Measurements from ENCODE around the gene TSPOAP1. TPM values are rescaled to one million over a fixed set of nuclear protein-coding genes. Genes with fewer than 3 reads are reported as not detected.

TSPOAP1 gene
- total RNA-seq, 4 donors from 2014 or later: 11.4 to 16.3 (median 13.0) TPM

- 41 to 65% methylated on average over 3 of the region's 5 CpGs for WGBS, 2 donors
- H3K4me3 ChIP-seq: no peak overlapping the region
- no peaks in the 10 kb centered on the region for H3K4me1 ChIP-seq
- no peak for DNase-seq (ENCODE audit: low spot score in 2 of 2)
- H3K27ac ChIP-seq: no peak overlapping the region
- no peak for TF ChIP-seq CTCF (IDR thresholded peaks at IDR 0.05)
- no peak for TF ChIP-seq POLR2A (IDR thresholded peaks at IDR 0.05)
- TF ChIP-seq EP300 (IDR thresholded peaks at IDR 0.05): no peak
- H3K36me3 ChIP-seq: no peaks in the 10 kb centered on the region
- H3K9me3 ChIP-seq: no peaks in the 10 kb centered on the region
- no peaks in the 10 kb centered on the region for H3K27me3 ChIP-seq
These were observed 31.9 kb upstream of the TSPOAP1 start for GRCh38 chr17:58360296-58361063.

GRCh38 chr17:58358408-58359172 is 30.0 kb upstream of the TSPOAP1 start:
- H3K4me3 ChIP-seq: no peak overlapping the region
- no peaks in the 10 kb centered on the region for H3K36me3 ChIP-seq
- no peak overlapping the region for H3K27ac ChIP-seq
- WGBS, 2 donors: 82% methylated on average over 14 to 16 of the region's 16 CpGs
- H3K27me3 ChIP-seq: no peaks in the 10 kb centered on the region
- H3K9me3 ChIP-seq: no peaks in the 10 kb centered on the region
- no peak for DNase-seq (ENCODE audit: low spot score in 2 of 2)
- TF ChIP-seq POLR2A (IDR thresholded peaks at IDR 0.05) (no peak), CTCF (IDR thresholded peaks at IDR 0.05) (no peak), EP300 (IDR thresholded peaks at IDR 0.05) (no peak)
- H3K4me1 ChIP-seq: peaks cover 0 to under 1% (median 0%) of the 10 kb centered on the region in 4 donors

GRCh38 chr17:58357312-58358297 is 29.0 kb upstream of the TSPOAP1 start:
- Histone ChIP-seq H3K36me3 (no peaks in the 10 kb centered on the region), H3K4me3 (no peak overlapping the region), H3K27me3 (no peaks in the 10 kb centered on the region), H3K4me1 (peaks cover 0 to 10% (median 7%) of the 10 kb centered on the region in 4 donors), H3K9me3 (no peaks in the 10 kb centered on the region), H3K27ac (no peak overlapping the region)
- WGBS, 2 donors: 89% methylated on average over 20 of the region's 22 CpGs
- TF ChIP-seq POLR2A (IDR thresholded peaks at IDR 0.05): no peak
- no peak for TF ChIP-seq CTCF (IDR thresholded peaks at IDR 0.05)
- TF ChIP-seq EP300 (IDR thresholded peaks at IDR 0.05): no peak
- no peak for DNase-seq (ENCODE audit: low spot score in 2 of 2)

GRCh38 chr17:58356231-58356630 is 27.6 kb upstream of the TSPOAP1 start:
- Histone ChIP-seq H3K4me1 (peaks cover 0 to 13% (median 8%) of the 10 kb centered on the region in 4 donors), H3K9me3 (no peaks in the 10 kb centered on the region), H3K27ac (no peak overlapping the region), H3K4me3 (no peak overlapping the region), H3K36me3 (no peaks in the 10 kb centered on the region), H3K27me3 (no peaks in the 10 kb centered on the region)
- no peak for TF ChIP-seq CTCF (IDR thresholded peaks at IDR 0.05)
- no peak for TF ChIP-seq POLR2A (IDR thresholded peaks at IDR 0.05)
- no peak for TF ChIP-seq EP300 (IDR thresholded peaks at IDR 0.05)
- no peak for DNase-seq (ENCODE audit: low spot score in 2 of 2)
- 75 to 90% methylated on average over 1 of the region's 1 CpG for WGBS, 2 donors

Data from tibial nerve (tissue), 4 donors.